Inflammatory macrophage (primary cell): ENCODE results near the gene GPR22.

ENCODE experiments used
- DNase-seq, 2 donors: peaks; one replicate each; pipeline ENCODE4 v3.0.0-alpha.2; 2020 to 2022
- total RNA-seq, 18 experiments: gene quantifications; one replicate each; lab custom pipeline; 2026; ENCODE audit warnings: mixed read lengths in 6 of 18, inconsistent platforms in 2 of 18; lab: John Stamatoyannopoulos, UW

GPR22 gene
- 0 to 0.09 (median 0) reads per million in 18 experiments for total RNA-seq

GRCh38 chr7:107469929-107470328 is at the start of gene GPR22:
Gene GPR22 (plus strand): TSS chr7:107470057. CDS start chr7:107474061, 4,004 bp downstream.
- no peak for DNase-seq

- DNase-seq = no peak
These were observed 42.4 kb upstream of the GPR22 start for GRCh38 chr7:107427462-107427861.

- no peak for DNase-seq
These were observed 41.2 kb upstream of the GPR22 start for GRCh38 chr7:107428642-107429041.

GRCh38 chr7:107430057-107430456 is 39.8 kb upstream of the GPR22 start:
- DNase-seq = no peak

GRCh38 chr7:107432261-107432660 is 37.6 kb upstream of the GPR22 start:
- no peak for DNase-seq

- DNase-seq = no peak
These were observed 34.1 kb upstream of the GPR22 start for GRCh38 chr7:107435749-107436148.

- DNase-seq = no peak
These were observed 30.8 kb upstream of the GPR22 start for GRCh38 chr7:107439025-107439424.

DNA sequence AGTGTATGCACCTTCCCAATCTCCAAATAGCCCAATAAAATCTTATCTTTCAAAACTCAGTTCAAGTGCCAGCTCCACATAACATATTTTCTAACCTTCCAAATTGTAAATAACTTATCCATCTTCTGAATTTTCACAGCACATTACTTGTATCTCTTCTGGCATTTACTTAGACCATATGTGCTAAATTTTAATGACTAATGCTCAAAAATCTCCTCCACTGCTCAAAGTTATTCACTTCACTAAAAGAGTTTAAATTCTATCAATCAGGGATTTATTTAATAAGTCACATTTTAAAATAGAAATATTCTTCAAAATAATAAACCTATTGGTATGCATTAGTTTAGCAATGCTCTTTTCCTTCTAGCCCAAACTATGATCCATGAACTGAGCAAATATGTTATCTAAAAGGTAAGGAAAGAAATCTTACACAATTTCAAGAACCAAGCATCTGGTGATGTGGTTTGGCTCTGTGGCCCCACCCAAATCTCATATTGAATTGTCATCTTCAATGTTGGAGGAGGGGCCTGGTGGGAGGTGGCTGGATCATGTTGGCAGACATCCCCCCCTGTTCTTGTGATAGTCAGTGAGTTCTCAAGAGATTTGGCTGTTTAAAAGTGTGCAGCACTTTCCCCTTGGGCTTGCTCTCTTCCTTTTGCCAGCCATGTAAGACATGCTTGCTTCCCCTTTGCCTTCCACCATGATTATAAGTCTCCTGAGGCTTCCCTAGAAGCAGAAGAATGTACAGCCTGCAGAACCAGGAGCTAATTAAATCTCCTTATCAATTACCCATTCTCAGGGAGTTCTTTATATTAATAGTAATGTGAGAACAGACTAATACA is 28.1 kb upstream of the GPR22 start:
- no peak for DNase-seq

DNA sequence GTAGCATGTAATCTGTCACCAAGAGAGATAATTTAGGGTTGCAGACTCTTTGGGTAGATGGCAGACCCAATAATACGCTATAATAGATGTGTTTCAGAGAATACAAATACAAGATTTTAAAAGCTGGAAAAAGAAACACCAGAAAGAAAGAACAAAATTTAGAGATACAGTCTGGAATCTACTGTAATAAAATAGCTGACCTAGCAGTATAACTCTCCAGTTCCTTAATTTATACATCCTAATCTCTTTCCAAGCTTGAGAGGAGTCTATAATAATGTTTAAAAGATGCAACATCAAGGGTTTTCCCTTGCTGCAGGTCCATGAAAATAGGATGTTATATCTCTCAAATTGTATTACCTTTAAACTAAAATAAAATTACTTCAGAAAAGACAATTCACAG is 27.2 kb upstream of the GPR22 start:
- no peak for DNase-seq

GRCh38 chr7:107446531-107446930 is 23.3 kb upstream of the GPR22 start:
- no peak for DNase-seq

DNA sequence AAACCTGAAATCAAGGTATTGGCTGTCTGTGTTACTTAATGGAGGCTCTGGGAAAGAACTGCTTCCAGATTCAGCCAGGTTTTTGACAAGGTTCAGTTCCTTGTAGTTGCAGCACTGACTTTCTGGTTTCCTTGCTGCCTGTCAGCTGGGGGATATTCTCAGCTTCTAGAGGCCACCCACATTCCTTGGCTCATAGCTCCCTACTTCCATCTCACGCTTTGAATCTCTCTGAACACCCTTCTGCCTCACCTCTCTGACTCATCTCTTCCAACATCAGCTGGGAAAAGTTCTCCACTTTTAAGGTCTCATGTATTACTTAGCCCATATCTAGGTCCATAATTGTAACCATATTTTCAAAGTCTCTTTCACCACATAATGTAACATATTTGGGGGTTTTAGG is 22.9 kb upstream of the GPR22 start:
- no peak for DNase-seq

- DNase-seq = no peak
These were observed 18.9 kb upstream of the GPR22 start for GRCh38 chr7:107450970-107451369.

GRCh38 chr7:107453388-107453787 is 16.5 kb upstream of the GPR22 start:
- no peak for DNase-seq

GRCh38 chr7:107461938-107462533 is 7.8 kb upstream of the GPR22 start:
- no peak for DNase-seq

GRCh38 chr7:107463139-107464078 is 6.4 kb upstream of the GPR22 start:
- peak; percentile 30 to 46 for DNase-seq

GRCh38 chr7:107464666-107465226 is 5.1 kb upstream of the GPR22 start:
- no peak for DNase-seq

DNA sequence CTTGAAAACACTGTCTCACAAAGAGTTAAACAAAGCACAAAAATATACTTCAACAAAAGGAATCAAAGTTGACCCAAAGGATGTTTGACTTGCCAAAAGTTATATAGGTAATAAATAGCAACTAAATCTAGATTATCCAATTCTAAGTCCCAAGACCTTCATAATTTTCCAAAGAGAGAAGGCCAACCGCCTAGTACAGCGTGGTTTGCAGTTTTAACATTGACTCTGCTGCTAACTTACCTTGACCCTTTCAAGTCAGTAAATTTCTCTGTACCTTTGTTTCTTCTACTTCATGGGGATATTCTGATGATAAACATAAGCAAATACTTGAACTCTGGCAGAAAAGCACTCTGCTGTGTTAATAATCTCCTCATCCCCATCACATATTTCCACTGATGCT is 1.9 kb upstream of the GPR22 start:
- DNase-seq = no peak

DNA sequence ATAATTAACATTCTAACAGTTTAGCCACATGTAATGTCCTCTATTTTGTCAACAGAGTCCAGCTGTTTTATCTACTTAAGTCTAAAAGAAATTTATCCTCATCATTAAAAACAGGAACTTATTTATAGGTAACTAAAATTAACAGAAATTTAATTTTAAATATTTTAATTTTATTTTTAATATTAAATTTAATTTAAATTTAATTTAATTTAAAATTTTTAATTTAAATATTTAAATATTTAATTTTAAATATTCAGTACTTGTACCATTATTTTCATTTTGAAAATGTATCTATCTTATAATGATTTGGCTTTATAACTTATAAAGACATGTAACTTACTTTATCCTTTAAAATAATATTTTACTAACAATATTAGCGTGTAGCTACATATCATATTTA is 1.0 kb upstream of the GPR22 start:
- DNase-seq = no peak

DNA sequence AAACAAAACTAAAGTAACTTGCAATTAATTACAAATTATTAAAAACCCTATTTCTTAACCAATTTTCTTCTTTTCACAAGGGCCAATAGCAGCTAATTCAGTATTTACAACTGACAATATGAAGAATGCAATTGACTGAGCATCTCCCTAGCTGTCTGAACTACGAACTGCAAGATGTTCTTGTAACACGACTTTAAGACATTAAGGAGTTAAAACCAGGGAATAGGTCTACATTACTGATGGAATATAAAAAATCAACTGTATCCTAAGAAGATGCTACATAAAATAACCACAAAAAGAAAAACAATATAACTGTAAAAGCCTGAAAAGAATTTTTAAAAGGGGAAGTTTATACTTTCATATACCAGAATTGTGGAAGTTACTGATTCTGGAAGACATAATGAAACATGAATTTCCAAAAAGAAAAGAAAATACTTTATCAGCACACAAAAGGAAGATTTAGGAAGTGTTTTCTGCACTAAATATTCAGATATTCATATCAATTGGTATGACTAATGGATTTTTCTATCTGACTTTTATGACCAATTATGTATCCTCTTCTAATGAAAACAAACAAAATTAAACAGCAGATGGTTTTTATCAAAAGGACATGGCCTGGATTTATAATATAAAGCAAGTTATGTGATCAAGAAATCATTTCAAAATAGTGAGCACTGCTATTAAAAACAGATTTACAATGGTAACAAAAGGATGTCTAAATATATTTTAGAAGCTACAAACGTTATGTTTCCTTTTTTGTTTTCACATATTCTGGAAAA is 1.6 kb downstream of the GPR22 start:
- DNase-seq = peak in 1 of 2 donors; percentile 13

GRCh38 chr7:107472116-107472515 is 2.3 kb downstream of the GPR22 start:
- DNase-seq = no peak

DNA sequence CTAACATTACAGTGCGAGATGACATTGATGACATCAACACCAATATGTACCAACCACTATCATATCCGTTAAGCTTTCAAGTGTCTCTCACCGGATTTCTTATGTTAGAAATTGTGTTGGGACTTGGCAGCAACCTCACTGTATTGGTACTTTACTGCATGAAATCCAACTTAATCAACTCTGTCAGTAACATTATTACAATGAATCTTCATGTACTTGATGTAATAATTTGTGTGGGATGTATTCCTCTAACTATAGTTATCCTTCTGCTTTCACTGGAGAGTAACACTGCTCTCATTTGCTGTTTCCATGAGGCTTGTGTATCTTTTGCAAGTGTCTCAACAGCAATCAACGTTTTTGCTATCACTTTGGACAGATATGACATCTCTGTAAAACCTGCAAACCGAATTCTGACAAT is 4.3 kb downstream of the GPR22 start:
- no peak for DNase-seq

DNA sequence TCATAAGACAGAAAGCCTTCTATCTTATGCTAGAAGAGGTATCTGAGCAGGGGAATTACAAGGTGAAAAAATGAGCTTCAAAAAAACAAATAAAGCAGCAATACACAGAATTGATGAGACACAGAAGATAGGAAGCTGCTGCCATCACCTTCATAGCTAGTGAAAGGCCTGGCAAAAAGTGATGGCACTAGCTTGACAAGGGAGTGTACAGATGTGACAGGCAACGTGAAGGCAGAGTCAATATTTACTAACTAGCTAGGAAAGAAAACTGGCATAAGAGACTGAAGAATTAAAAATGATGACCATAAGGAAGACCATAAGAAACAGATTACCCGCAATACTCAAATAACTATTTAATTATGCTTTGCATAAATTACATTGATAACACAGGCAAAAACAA is 9.4 kb downstream of the GPR22 start:
- no peak for DNase-seq
